HG03196 (cell line): ENCODE results near the gene OBSL1.

ENCODE experiments used
- ATAC-seq: cut with Tn5 transposase; IDR thresholded peaks from one replicate; pipeline ENCODE4 v1.9.1; 2021; ENCODE audit not compliant: unreplicated experiment

OBSL1 gene

GRCh38 chr2:219567791-219568361, 3.5 kb downstream of the OBSL1 start:
- no peak for ATAC-seq

GRCh38 chr2:219567131-219567530, 4.2 kb downstream of the OBSL1 start:
- ATAC-seq: no peak

GRCh38 chr2:219566640-219567039, 4.7 kb downstream of the OBSL1 start:
- no peak for ATAC-seq

- ATAC-seq: no peak
Measured at GRCh38 chr2:219565130-219566080, 5.9 kb downstream of the OBSL1 start.

GRCh38 chr2:219563271-219563928, 7.9 kb downstream of the OBSL1 start:
- no peak for ATAC-seq

- ATAC-seq: no peak
Measured at GRCh38 chr2:219562049-219563020, 9.0 kb downstream of the OBSL1 start.

- no peak for ATAC-seq
Measured at GRCh38 chr2:219561179-219562048, 9.9 kb downstream of the OBSL1 start.

- no peak for ATAC-seq
Measured at GRCh38 chr2:219560893-219561178, 10.5 kb downstream of the OBSL1 start.

GRCh38 chr2:219560037-219560892, 11.1 kb downstream of the OBSL1 start:
- ATAC-seq: no peak

GRCh38 chr2:219559156-219559915, 12.0 kb downstream of the OBSL1 start:
- ATAC-seq: no peak

- no peak for ATAC-seq
Measured at GRCh38 chr2:219557791-219558785, 13.3 kb downstream of the OBSL1 start.

- ATAC-seq: no peak
Measured at GRCh38 chr2:219557320-219557719, 14.0 kb downstream of the OBSL1 start.

- ATAC-seq: no peak
Measured at GRCh38 chr2:219556413-219556812, 14.9 kb downstream of the OBSL1 start.

- ATAC-seq: no peak
Measured at GRCh38 chr2:219555956-219556355, 15.4 kb downstream of the OBSL1 start.

- ATAC-seq: no peak
Measured at GRCh38 chr2:219554350-219554749, 17.0 kb downstream of the OBSL1 start.

GRCh38 chr2:219553463-219553963, 17.8 kb downstream of the OBSL1 start:
- ATAC-seq: no peak

GRCh38 chr2:219553168-219553417, 18.2 kb downstream of the OBSL1 start:
- ATAC-seq: no peak
